OCI-M1 (cell line): ENCODE results near the gene THOC1.

Experiments
- DNase-seq: peaks from one replicate; lab custom pipeline; 2025; lab: John Stamatoyannopoulos, UW

Gene THOC1

GRCh38 chr18:213966-214365, 53.9 kb downstream of the THOC1 start:
- no peak for DNase-seq

DNA sequence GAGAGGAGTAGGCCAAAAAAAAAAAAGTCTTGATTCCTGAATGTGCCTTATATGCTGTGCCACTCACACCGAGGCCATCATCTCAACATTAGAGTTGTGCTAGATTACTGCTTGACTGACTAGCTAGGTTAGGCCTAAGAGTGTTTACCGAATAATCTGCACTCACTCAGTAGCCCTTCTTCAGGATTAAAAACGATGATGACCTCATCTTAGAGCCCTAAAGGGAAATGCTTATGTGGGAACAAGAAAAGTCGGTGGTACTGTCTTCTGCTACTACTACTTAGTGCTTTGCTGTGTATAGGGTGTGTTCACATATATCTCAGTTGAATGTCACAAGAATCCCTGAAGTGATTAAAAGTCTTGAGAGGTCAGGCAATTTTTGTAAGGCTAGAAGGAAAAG, 54.3 kb downstream of the THOC1 start:
- DNase-seq: no peak

DNA sequence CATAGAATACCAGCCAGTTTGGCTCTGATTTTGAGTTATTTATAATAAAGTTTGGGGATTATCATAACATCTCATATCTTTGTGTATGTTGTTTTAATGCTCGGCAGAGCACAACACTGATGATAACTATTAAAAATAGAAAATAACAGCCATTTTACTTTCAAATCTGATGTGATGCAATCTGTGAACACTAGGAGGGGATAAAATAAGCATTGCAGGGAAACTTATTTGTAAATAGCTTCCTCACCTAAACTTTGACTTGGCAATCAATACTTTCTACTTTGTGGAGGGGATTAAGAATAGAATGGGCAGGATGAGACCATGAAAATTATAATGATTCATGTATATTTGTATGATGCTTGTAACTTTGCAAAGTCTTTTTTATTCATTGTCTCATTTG, 55.1 kb downstream of the THOC1 start:
- peak; percentile 7 for DNase-seq

GRCh38 chr18:211582-211981, 56.3 kb downstream of the THOC1 start:
- no peak for DNase-seq

GRCh38 chr18:210733-211132, 57.1 kb downstream of the THOC1 start:
- no peak for DNase-seq

GRCh38 chr18:210075-210474, 57.8 kb downstream of the THOC1 start:
- no peak for DNase-seq

GRCh38 chr18:199768-200167, 68.1 kb downstream of the THOC1 start:
- no peak for DNase-seq

- no peak for DNase-seq
Measured at GRCh38 chr18:199214-199613, 68.6 kb downstream of the THOC1 start.

GRCh38 chr18:195651-196050, 72.2 kb downstream of the THOC1 start:
- no peak for DNase-seq

- DNase-seq: no peak
Measured at GRCh38 chr18:192801-193200, 75.0 kb downstream of the THOC1 start.

DNA sequence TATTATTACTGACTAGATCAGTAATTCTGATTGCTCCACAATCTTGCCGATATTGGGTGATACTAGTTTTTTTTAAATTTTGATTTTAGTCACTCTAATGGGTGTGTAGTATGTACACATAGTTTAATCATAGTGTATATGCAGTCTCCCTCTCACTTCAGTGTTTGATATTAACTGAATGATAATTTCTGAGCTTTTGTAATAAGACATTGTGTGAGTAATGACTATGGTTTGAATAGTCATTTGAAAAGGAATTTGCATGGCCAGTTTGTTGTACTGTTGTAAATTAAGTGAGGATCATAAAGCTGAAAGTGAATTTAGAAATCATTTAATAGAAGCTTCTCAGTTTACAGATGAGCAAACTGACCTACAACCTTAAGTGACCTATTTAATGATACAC, 76.1 kb downstream of the THOC1 start:
- no peak for DNase-seq

DNA sequence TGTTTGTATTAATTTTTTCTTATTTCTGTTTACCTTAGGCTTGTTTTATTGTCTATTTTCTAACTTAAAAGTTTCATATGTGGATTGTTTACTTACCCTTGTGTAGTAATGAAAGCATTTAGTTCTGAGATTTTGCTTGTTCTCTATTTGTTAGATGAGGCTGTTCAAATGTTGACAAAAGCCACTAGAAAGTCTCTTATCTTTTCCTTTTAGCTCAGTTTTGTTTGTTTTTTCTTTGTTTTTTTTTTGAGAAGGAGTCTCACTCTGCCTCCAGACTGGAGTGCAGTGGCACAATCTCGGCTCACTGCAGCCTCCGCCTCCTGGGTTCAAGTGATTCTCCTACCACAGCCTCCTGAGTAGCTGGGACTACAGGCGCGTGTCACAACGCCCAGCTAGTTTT, 78.6 kb downstream of the THOC1 start:
- DNase-seq: no peak

DNA sequence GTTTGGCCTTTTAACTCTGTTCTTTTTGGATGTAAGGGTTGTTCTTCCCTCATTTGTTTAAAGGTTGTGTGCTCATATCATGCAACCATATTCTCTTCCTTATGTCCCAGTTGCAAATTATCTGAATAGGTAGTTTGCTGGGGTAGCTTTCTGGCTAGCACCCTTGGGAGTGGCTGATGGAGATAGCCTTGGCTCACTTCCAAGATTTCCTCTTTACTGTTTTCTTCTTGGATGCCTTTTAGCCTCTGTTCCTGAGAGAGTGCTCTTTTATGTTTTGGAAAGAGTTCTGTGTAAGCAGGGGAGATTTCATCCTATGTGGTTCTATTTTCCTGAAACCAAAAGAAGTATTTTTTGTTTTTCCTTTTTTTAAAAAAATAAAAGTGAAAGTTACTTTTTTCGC, 84.1 kb downstream of the THOC1 start:
- no peak for DNase-seq

DNA sequence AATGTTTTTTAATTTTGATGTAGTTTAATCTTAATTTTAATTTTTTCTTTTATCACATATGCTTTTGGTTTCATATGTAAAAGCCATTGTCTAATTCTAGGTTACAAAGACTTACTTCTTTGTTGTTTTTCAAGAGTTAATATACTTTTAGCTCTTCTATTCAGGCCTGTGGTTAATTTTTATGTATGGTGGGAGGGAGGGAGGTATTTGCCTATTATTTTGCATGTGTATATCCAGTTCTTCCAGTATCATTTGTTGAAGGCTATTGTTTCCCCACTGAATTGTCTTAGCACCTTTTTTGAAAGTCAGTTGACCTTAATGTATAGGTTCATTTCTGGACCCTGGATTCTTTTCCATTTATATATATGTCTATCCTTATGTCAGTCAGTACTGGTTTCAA, 86.1 kb downstream of the THOC1 start:
- DNase-seq: no peak

- DNase-seq: no peak
Measured at GRCh38 chr18:179499-179898, 88.3 kb downstream of the THOC1 start.

GRCh38 chr18:172361-172760, 95.5 kb downstream of the THOC1 start:
- no peak for DNase-seq
